Measurements from ENCODE around the gene NINJ2.

Gene NINJ2

DNA sequence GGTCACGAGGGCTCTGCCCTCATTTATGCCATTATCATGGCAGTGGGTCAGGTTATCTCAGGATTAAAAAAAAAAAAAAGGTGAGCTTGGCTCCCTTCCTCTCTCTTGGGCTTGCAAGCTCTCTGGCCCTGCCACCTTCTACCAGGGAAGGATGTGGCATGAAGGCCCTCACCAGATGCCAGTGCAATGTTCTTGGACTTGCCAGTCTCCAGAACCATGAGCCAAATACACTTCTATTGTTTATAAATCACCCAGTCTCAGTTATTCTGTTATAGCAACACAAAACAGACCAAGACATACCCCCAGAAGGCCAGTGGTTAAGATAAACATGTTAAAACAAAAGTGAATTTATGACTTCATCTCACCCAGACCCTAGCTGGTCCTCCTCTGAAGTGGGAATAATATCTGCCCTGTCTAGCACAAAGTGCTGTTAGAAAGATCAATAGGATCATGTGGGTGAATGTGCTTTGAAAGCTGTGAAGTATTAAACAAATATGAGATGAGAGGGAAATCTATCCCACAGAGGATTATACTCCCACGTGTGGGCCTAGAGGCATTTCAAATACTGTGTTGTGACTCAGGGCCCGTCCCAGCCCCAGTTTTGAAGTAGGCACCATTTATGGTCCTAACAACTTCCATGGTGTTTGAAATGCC lies 88.6 kb downstream of the NINJ2 start:
- Histone ChIP-seq H3K9ac (ENCODE audit: low read depth, low read length) (no peak overlapping the region), H3K4me2 (ENCODE audit: insufficient read depth, low read length) (no peak overlapping the region)

GRCh38 chr12:573232-573631 lies 90.0 kb downstream of the NINJ2 start:
- H3K4me2 ChIP-seq (ENCODE audit: insufficient read depth, low read length), result no peak overlapping the region
- H3K27ac ChIP-seq (ENCODE audit: low read length), result no peak overlapping the region
- H3K79me2 ChIP-seq (ENCODE audit: insufficient read depth, low read length), result no peaks in the 10 kb centered on the region

More for the DNA sequence above, 88.6 kb downstream of the NINJ2 start:
- Histone ChIP-seq H3K27me3 (ENCODE audit: insufficient read depth, low read length, poor library complexity) (no peaks in the 10 kb centered on the region), H3K9me3 (ENCODE audit: insufficient read depth, low read length, severe bottlenecking) (no peaks in the 10 kb centered on the region), H3K4me3 (ENCODE audit: low read depth in 1 of 2, low read length in 2 of 2) (no peak overlapping the region), H3K79me2 (ENCODE audit: insufficient read depth, low read length) (no peaks in the 10 kb centered on the region), H3K4me1 (ENCODE audit: insufficient read depth, low read length) (peaks cover 26% of the 10 kb centered on the region), H3K27ac (ENCODE audit: low read length) (no peak overlapping the region), H2AFZ (ENCODE audit: low read depth, low read length) (peak overlapping the region; percentile 91; the same call in 1 of the 2 replicates), H3K36me3 (ENCODE audit: insufficient read depth, low read length) (no peaks in the 10 kb centered on the region), H4K20me1 (ENCODE audit: insufficient read depth, low read length) (no peaks in the 10 kb centered on the region)
- DNase-seq (no peak), ATAC-seq (ENCODE audit: insufficient read depth, low read depth) (no peak)
- TF ChIP-seq, protein P1, sequence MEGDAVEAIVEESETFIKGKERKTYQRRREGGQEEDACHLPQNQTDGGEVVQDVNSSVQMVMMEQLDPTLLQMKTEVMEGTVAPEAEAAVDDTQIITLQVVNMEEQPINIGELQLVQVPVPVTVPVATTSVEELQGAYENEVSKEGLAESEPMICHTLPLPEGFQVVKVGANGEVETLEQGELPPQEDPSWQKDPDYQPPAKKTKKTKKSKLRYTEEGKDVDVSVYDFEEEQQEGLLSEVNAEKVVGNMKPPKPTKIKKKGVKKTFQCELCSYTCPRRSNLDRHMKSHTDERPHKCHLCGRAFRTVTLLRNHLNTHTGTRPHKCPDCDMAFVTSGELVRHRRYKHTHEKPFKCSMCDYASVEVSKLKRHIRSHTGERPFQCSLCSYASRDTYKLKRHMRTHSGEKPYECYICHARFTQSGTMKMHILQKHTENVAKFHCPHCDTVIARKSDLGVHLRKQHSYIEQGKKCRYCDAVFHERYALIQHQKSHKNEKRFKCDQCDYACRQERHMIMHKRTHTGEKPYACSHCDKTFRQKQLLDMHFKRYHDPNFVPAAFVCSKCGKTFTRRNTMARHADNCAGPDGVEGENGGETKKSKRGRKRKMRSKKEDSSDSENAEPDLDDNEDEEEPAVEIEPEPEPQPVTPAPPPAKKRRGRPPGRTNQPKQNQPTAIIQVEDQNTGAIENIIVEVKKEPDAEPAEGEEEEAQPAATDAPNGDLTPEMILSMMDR (IDR thresholded peaks at IDR 0.05; ENCODE audit: borderline replicate concordance, extremely low read depth, low read length, poor library complexity, severe bottlenecking), result no peak
- TF ChIP-seq EZH2 (IDR thresholded peaks at IDR 0.05; ENCODE audit: borderline replicate concordance, low read depth, low read length, severe bottlenecking), result no peak

DNA sequence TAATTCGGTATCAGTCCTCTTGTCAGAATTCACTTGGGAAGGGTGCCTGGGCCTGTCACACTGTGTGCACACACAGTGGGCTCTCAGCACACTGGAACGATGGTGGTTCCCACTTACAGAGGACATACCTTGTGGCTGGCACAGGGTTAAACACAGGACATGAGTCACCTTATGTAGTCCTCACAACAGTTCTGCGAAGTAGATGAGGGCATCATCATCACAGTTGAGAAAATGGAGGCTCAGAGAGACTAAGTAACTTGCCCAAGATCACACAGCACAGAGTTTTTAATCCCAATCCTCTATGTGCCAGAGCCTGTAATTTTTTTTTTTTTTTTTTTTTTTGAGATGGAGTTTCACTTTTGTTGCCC lies 90.7 kb downstream of the NINJ2 start:
- DNase-seq (no peak), ATAC-seq (ENCODE audit: insufficient read depth, low read depth) (no peak)
- Histone ChIP-seq H3K9ac (ENCODE audit: low read depth, low read length) (no peak overlapping the region), H3K9me3 (ENCODE audit: insufficient read depth, low read length, severe bottlenecking) (no peaks in the 10 kb centered on the region), H3K4me2 (ENCODE audit: insufficient read depth, low read length) (no peak overlapping the region), H3K79me2 (ENCODE audit: insufficient read depth, low read length) (no peaks in the 10 kb centered on the region), H3K27me3 (ENCODE audit: insufficient read depth, low read length, poor library complexity) (no peaks in the 10 kb centered on the region), H3K27ac (ENCODE audit: low read length) (no peak overlapping the region), H2AFZ (ENCODE audit: low read depth, low read length) (no peak overlapping the region), H4K20me1 (ENCODE audit: insufficient read depth, low read length) (no peaks in the 10 kb centered on the region), H3K36me3 (ENCODE audit: insufficient read depth, low read length) (no peaks in the 10 kb centered on the region), H3K4me3 (ENCODE audit: low read depth in 1 of 2, low read length in 2 of 2) (no peak overlapping the region), H3K4me1 (ENCODE audit: insufficient read depth, low read length) (peaks cover 31% of the 10 kb centered on the region)
- TF ChIP-seq EZH2 (IDR thresholded peaks at IDR 0.05; ENCODE audit: borderline replicate concordance, low read depth, low read length, severe bottlenecking), result no peak
- TF ChIP-seq, protein P1 (IDR thresholded peaks at IDR 0.05; ENCODE audit: borderline replicate concordance, extremely low read depth, low read length, poor library complexity, severe bottlenecking), result no peak

More at GRCh38 chr12:573232-573631, 90.0 kb downstream of the NINJ2 start:
- Histone ChIP-seq H2AFZ (ENCODE audit: low read depth, low read length) (no peak overlapping the region), H3K4me3 (ENCODE audit: low read depth in 1 of 2, low read length in 2 of 2) (no peak overlapping the region), H3K4me1 (ENCODE audit: insufficient read depth, low read length) (peaks cover 31% of the 10 kb centered on the region), H3K9me3 (ENCODE audit: insufficient read depth, low read length, severe bottlenecking) (no peaks in the 10 kb centered on the region), H3K36me3 (ENCODE audit: insufficient read depth, low read length) (no peaks in the 10 kb centered on the region), H4K20me1 (ENCODE audit: insufficient read depth, low read length) (no peaks in the 10 kb centered on the region), H3K9ac (ENCODE audit: low read depth, low read length) (no peak overlapping the region), H3K27me3 (ENCODE audit: insufficient read depth, low read length, poor library complexity) (no peaks in the 10 kb centered on the region)
- ATAC-seq (ENCODE audit: insufficient read depth, low read depth) (no peak), DNase-seq (no peak)
- TF ChIP-seq EZH2 (IDR thresholded peaks at IDR 0.05; ENCODE audit: borderline replicate concordance, low read depth, low read length, severe bottlenecking), result no peak
- TF ChIP-seq, protein P1 (IDR thresholded peaks at IDR 0.05; ENCODE audit: borderline replicate concordance, extremely low read depth, low read length, poor library complexity, severe bottlenecking), result no peak

All from DND-41 (cell line).